HG02870 (cell line): Measurements from ENCODE around the gene PAX9.
"Not testable (repeated sequence)": the region's sequence is repeated elsewhere in the genome, so short reads cannot be mapped to it uniquely, and the experiment has no call there.

Source experiments
- ATAC-seq: cut with Tn5 transposase; IDR thresholded peaks from one replicate; pipeline ENCODE4 v1.9.1; 2021; ENCODE audit warnings: mild to moderate bottlenecking, moderate library complexity; ENCODE audit not compliant: unreplicated experiment

Gene PAX9

DNA sequence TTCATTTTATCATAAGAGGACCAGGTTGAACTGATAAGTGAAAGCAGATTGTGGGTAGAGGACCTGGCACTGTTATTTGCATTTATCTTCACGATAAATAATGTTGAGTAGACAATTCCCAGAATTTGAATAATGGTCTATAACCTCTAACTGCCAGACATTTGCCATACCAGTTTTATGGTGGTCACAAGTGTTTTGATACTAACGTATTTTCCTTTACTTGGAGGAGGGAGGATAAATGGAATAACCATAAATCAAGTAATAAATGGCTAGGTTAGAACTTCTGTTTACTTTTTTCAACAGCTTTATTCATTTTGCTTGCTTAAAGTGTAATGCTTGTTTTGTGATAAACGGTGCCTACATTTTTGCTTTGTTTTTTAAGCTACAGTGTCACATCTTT is 9.5 kb downstream of the PAX9 start:
- no peak for ATAC-seq

DNA sequence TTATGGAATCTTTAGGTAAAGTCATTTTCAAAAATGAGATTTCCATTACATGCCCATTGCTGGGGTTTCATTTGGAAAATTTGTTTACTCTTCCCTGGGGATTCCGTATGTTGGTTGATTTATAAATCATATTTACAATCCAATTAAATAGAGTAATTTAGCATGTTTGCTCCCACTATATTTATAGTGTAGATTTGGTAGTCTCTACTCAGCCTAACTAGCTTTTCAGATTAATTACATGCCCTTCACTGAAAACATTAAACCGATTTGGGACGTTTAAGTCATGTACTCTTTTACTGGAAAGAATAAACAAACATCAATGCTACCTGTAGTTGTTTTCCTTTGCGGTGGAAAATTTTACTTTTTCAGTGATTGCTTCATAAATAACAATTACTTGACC is 10.4 kb downstream of the PAX9 start:
- ATAC-seq = no peak

DNA sequence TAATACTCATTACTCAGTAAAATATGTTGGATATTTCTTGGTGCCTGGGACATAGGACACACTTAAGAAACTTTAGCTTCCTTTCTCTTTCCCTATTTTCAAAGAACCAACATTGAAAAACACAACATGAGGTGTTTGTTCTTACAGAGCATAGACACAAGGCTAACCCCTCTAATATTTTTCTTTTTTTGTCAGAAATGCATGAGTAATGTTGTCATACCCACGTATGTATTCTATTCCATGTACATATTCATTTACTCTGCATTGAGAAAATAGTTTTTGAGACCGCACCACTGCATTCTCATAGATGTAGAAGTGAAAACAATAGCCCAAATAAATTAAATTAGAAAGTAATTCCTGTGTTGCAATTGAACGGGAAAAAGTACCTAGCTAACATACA is 13.0 kb downstream of the PAX9 start:
- no peak for ATAC-seq

DNA sequence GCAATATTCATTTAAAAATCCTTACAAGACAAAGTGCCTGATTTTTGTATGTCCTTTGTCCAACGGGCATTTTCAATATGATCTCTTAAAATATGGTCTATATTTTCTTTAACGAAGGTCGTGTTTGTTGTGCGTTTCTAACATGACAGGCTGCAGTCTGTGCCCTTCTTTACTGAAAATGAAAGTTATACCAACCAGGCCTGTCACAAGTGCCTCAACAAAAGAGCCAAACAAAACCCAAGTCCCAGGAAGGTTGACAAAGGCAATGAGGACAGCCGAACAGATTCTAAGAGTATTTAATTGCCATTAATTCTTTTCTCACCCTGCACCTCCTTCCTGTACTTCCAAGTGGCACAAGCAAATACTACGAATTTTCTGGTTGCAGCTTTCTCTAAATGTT is 13.9 kb downstream of the PAX9 start:
- ATAC-seq = no peak

DNA sequence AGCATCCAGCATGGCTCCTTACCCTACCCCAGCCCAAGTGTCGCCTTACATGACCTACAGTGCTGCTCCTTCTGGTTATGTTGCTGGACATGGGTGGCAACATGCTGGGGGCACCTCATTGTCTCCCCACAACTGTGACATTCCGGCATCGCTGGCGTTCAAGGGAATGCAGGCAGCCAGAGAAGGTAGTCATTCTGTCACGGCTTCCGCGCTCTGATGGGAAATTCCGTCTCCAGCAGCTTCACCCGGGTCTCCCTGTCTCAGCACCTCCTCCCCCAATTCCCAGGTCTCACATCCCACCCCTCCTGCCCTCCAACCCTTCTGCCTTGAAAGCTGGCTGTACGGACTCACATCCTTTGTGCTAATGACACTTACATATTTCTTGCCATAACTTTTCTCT is 14.6 kb downstream of the PAX9 start:
- no peak for ATAC-seq

DNA sequence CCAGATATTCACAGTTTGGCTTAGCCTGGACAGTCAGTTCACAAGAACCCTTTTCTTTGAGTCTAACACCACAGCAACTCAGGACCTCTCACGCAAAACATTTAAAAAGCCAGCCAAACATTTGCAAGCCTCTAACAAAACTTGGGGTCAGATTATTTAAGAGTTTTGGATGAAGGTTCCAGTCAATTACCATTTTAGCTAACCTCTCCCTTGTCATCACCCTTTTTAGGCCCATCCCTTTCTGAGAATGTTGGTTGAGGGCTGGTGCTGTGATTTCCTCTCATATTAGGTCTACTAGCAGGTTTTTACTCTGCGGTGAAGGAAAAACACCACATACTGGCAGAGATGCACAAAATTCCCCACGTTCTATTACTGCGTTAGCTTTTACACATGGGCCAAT is 20.7 kb downstream of the PAX9 start:
- no peak for ATAC-seq

DNA sequence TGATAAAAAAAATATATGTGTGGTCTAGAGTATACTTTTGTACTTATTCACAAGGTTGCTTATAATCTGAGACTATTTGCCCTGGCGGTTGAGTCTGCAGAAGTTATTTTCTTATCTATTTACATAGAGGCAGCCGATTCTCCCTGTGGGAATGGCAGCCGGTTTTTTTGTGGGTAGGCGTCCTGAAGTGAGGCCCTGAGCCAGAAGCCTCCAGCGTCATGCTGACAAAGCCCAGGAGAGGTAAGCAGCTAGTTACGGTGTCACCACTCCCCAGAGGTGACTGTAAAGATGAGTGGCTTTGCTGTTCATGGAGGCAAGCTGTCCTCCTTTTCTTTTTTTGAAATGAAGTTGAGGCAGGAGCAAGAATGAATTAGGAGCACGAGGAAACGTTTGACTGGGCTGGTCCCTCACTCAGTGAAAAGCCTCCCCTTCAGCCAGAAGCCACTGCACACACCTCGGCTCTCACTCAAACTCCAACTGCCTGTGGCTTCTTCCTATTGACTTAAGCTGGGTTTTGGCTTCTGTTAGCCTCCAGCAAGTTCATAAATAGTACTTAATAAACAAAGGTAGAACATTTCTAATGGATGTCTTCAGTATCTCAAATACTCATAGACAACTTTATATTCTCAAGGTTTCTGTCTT is 21.5 kb downstream of the PAX9 start:
- ATAC-seq = no peak

DNA sequence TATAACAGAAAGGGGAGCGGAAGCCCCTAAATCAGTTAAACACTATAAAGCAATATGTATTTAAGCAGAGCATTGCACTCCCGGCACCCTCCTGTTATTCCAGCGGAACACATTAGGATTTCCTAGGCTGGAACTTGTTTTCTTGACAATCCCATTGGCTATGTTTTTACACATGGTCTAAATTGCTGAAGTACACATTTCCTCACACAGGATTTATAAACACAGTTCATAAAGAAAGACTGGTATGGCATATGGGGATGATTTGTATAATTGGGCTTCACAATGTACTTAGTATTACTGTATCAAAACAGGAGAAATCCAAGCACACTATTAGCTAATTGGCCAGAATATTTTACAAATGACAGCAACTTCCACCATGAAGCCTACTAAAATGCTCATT is 23.3 kb downstream of the PAX9 start:
- no peak for ATAC-seq

DNA sequence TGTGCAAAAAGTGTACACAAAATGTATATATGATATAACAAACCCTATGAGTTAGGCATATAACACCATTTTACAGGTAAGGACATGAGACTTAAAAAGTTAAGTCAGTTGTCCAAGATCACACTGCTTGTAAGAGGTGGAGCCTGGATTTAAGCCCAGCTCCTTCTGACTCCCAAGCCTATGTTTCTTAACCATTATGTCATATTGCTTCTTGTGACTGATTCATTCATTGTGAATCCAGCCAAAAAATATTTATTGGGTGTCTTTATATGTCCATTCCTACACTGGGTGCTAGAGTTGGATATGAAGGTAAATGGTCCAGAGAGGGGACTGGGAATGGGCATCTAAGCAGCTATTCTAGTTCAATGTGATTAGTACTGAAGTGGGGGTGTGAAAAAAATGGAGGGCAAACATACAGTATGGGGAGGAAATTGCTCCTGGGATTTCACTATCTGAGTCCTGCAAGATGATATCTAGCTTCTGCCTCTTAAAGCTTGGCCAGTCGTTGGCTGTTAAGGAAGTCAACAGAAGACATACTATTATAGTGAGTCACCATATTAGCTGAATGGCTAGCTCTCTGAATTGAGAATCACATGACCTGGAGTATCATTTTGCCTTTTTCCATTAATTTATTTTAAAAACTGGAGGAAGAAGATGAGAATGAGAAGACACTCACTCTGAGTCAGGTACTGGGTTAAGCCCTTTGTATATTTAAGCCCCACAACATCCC is 28.8 kb downstream of the PAX9 start:
- ATAC-seq = no peak

DNA sequence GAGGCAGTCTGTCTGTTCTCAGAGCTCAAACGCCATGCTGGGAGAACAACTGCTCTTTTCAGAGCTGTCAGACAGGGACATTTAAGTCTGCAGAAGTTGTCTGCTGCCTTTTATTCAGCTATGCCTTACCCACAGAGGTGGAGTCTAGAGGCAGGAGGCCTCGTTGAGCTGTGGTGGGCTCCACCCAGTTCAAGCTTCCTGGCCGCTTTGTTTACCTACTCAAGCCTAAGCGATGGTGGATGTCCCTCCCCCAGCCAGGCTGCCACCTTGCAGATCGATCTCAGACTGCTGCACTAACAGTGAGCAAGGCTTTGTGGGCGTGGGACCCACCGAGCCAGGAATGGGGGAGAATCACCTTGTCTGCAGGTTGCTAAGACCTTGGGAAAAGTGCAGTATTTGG is 37.8 kb downstream of the PAX9 start:
- not testable (repeated sequence) for ATAC-seq

DNA sequence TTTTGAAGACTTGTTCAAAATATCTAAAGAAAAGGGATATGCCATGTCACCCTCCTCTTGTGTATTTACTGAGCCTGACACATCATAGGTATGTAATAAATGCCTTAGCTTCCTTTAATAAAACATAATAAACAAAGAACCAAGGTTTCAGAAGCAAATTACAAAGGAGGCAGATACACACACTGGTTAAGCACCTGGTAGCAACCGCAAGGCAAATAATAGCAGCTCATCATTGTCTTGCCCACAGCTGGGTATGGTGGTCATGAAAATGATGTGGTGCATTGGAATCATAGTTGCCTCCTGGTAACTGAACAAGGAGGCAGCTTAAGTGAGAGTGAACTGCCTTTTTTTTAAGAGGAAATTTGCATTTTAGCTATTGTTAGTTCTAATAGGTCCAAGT is 39.0 kb downstream of the PAX9 start:
- ATAC-seq = no peak

DNA sequence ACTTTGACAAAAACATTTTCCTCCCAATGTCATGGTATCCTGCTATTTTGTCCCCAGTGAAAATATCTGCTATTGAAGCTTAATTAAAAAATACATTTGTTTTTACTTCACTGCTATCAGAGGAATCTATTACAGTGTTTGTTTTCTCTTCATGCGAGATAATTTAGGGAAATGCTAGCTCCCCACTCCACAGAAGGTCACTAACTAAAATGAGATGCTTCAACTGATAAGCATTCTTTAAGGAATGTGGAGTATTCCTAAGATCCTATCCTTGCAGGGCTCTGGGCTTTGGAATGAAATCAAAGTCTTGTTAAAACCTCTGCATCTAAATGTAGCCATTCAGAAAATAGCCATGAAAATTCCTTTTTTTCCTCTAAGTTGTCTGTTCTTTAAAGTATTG is 39.5 kb downstream of the PAX9 start:
- ATAC-seq = no peak

DNA sequence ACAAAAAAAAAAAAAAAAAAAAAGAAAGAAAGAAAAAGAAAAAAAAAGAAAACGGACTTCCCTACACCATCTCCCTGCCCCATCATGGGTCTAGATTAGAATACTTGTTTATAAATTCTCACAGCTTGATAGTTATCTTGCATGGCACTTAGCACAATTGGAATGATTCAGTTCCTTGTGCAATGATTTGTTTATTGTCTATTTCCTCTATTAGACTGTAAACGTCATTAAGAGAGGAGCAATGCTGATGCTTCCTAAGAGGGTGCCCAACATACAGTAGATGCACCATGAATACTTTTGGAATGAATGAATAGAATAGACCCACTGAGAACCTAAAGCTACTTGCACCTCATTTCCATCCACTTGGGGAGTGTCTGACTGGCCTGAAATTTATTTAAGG is 40.8 kb downstream of the PAX9 start:
- no peak for ATAC-seq

DNA sequence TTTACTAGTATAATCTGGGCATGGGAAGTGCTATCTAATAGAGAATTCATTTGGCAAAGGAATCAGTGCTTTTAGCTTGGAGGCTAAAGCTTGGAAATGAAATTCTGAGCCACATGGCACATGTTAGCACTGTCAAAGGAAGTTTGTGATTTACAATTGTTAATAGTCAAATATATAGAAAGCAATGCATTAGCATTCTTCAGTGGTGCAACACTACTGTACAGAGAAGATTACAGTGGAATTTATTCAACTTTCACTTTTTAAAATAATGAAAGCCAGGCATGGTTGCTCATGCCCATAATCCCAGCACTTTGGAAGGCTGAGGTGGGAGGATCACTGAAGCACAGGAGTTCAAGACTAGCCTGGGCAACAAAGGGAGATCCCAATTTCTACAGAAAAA is 45.9 kb downstream of the PAX9 start:
- no peak for ATAC-seq

DNA sequence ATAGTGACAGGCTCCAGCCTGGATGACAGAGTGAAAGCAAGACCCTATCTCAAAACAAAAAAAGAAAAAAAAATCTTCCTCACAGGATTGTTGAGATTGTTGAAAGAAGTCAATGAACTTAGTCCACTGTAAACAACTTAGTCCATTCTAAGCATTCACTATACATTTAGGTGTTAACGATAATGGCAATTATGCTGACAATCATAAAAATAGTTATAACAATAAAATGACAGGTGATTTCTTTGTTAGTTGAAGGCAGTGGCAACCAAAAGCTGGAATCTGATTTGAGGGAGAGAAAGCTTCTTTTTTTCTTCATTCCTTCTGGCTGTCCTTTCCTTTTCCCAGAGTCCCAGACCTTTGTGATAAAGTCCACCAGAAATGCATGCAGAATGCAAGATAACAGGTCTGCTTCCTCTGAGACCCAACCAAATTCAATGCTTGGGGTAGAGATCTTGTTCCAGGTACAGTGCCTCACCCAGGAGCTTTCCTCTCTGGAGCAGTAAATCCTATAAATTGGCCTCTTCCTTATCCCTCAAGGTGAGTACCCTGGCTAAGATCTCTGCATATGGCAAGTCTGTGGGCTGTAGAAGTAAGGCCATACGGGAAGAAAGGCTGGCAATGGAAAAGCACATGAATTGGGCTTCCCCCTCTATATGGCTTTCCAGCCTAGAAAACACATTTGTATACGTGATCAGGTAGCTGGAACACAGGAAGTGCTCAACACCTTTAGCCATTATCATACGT is 52.5 kb downstream of the PAX9 start:
- ATAC-seq = no peak

DNA sequence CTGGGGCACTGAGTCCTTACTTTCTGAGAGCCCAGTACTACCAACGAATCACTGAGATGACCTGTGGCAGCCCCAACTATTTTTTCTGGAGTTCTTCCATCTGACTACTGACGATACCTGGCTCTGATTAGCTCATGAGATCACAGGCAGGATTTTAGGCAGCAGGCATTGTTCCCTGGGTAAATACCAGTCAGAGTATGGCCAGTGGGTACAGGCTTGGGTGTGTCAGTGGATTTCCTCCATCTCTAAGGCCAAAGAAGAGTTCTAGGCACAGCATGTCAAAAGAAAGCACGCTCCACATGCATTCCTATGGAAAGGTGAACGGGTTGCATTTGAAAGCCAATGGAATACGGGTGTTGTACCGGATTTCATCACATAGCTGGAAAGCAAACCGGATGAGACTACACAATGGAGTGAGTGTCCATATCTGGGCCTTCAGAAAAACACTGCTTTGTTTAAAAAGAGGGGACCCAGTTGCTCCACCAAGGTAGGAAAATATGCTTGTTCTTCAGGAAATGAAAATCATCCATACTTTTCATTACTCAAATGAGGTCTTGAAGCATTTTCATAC is 55.0 kb downstream of the PAX9 start:
- ATAC-seq = no peak

DNA sequence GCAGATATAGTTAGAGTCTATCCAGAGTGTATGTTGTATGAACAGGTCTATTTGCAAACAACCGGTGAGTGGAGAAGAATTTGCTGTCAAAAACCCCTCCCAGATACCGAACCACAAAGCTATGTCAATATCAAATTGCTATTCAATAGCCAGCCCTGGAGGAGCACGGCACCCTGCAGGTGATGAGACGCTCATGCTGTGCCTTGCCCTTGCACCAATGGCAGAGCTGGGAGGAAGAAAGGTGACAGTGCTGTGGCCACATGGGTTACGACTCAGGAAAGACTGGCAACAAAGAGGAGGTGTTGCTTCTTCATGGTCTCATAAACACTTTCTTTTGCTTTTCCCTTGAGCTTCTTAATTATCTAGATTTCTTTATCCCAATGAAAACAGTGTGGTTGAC is 55.7 kb downstream of the PAX9 start:
- no peak for ATAC-seq

DNA sequence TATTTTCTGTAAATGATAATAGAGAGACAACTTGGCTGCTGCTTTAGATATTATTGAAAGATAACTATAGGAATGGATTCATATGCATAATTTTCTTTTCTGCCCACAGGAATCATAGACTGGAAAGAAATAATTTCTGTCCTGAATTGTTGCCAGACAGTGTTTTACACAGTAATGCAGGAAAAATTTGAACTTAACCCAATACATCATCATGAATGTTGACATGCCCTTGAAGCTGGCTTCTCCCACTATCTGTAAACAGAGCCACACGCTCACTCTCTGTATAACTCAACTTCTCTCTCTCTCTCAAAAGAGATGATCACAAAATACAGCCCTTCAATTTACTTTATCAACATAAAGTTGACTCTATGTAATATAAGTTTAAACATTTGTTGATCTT is 56.6 kb downstream of the PAX9 start:
- no peak for ATAC-seq

DNA sequence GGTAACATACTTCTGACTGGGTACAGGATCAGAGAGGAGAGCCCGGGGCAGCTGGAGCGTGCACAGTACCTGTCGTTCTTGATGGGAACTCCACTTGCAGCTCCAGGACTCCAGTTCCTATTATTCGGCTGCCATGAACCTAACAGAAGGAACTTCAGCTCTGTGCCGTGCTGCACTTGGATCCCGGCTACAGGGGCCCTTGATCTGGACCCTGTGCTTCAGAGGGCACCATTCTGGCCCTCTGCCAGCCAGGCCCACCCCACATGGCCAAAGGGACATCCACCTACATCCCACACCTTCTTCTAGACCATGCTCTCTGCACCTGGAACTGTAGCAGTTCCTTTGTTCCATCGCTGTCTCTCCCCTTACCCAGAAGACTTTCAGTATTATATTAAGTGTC is 58.2 kb downstream of the PAX9 start:
- no peak for ATAC-seq

DNA sequence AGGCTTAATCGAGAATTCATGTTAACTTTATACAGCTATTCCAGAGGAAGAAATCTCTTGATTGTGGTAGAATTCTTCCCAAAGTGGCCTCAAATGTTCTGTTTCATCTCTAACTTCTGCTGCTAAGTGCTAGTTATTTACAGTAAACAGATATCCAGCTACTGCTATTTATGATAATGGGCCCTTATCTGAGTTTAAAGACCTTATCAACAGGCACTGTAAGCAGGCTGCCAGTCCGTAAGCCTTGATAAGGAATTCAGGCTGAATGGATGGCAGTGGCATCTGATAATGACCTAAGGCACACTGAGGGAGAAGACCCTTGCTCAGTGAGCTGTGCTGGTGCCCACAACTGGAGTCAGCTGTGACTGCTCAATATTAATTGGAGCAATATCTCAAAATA is 59.0 kb downstream of the PAX9 start:
- ATAC-seq = no peak

DNA sequence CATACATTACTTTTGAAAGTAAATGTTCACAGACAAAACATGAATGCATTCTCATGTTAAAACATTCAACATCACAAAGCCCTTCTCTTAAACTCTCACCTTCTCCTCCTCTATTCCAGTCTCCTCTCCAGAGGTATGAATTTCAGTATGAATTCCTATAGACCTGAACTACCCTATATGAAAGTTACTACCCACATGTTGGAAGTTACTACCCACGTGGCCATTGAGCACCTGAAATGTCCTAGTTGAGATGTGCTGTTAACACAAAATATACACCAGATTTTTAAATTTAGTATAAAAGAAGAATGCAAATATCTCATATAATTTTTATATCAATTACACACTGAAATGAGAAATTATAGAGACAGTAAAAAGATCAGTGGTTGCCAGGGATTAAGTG is 60.2 kb downstream of the PAX9 start:
- ATAC-seq = no peak

DNA sequence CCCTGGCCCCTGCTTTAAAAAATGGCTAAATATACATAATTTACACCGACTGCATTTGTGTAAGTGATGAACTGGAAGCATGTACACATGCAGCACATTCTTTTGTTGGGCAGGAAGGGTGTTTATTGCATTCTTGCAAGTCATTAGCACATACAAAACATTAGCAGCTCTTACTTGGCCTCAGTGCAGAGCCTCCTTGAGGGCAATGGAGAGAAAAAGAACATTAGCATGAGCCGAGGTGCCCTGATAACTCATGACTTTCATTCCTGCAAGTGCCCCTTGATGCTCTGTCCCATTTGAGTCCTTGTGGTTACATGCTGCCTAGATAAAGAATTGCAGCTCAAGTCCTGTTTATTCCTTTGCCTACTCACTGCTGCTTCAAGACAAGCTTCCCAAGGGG is 61.9 kb downstream of the PAX9 start:
- no peak for ATAC-seq
